ENCODE data around the gene SCD5. TPM values are rescaled to one million over a fixed set of nuclear protein-coding genes. Genes with fewer than 3 reads are reported as not detected.

The SCD5 gene
- total and polyA plus RNA-seq, 2 experiments from 2014 or later: 0.79 to 1.6 TPM

DNA sequence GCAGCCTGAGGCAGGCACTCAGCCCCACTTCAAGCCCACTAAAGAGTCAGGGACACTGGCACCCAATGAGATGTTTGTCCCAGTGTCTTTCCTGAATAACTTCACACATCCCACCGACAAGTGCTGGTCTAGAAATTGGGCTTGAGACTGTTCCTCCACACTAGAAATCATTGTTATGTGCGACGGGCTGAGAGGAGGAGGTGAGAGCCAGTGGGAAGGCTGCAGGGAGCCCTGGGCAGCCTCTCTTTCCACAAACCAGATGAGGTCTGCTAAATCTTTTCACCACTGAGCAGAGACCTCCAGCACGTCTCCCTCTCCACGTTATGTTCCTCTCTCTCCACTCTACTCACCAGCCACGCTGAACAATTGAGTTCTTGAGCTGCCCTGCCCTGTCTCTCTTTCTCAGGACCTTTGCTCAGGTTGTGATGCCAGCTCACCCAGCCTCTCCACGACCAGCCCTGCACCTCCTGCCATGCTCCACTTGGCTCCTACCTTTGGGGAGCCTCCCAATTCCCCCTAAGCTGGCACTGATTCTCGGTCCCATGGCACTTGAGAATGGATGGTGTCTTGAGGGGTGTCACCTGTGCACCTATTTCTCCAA, 8.4 kb downstream of the SCD5 start:
- no peak overlapping the region for H3K27ac Mint-ChIP-seq
- Histone ChIP-seq H2AFZ (no peak overlapping the region), H3K36me3 (ENCODE audit: insufficient read depth) (no peaks in the 10 kb centered on the region), H3F3A (replicated peaks; ENCODE audit: low read depth) (no peaks in the 10 kb centered on the region), H3K4me1 (ENCODE audit: insufficient read depth) (peaks cover 14% of the 10 kb centered on the region), H3K4me2 (no peak overlapping the region), H3K27ac (ENCODE audit: low read depth) (no peak overlapping the region), H4K20me1 (replicated peaks; ENCODE audit: insufficient read depth) (peaks cover 23% of the 10 kb centered on the region; the same call in 1 of the 2 replicates), H3K79me2 (replicated peaks; ENCODE audit: insufficient read depth) (no peaks in the 10 kb centered on the region), H3K9me2 (ENCODE audit: insufficient read depth) (no peaks in the 10 kb centered on the region), H3K27me3 (ENCODE audit: insufficient read depth) (peaks cover 100% of the 10 kb centered on the region), H3K4me3 (no peak overlapping the region)
- H3K4me3 Mint-ChIP-seq: no peak overlapping the region
- TF ChIP-seq CREB1 (CRISPR knock-in tag; IDR thresholded peaks at IDR 0.05; ENCODE audit: low read depth) (no peak), EZH2phosphoT487 (IDR thresholded peaks at IDR 0.05; ENCODE audit: unreplicated experiment) (no peak), STAT1 (IDR thresholded peaks at IDR 0.05; ENCODE audit: unreplicated experiment) (no peak), JUNB (IDR thresholded peaks at IDR 0.05; ENCODE audit: unreplicated experiment) (no peak), NANOG (IDR thresholded peaks at IDR 0.05; ENCODE audit: borderline replicate concordance) (no peak), POLR2AphosphoS5 (IDR thresholded peaks at IDR 0.05; ENCODE audit: low read depth) (no peak), ZNF331 (CRISPR knock-in tag; IDR thresholded peaks at IDR 0.05; ENCODE audit: low read depth) (no peak), ZNF114 (CRISPR knock-in tag; IDR thresholded peaks at IDR 0.05) (no peak), EZH2 (IDR thresholded peaks at IDR 0.05; ENCODE audit: low read depth, unreplicated experiment) (no peak)
- TF ChIP-seq, protein P1, sequence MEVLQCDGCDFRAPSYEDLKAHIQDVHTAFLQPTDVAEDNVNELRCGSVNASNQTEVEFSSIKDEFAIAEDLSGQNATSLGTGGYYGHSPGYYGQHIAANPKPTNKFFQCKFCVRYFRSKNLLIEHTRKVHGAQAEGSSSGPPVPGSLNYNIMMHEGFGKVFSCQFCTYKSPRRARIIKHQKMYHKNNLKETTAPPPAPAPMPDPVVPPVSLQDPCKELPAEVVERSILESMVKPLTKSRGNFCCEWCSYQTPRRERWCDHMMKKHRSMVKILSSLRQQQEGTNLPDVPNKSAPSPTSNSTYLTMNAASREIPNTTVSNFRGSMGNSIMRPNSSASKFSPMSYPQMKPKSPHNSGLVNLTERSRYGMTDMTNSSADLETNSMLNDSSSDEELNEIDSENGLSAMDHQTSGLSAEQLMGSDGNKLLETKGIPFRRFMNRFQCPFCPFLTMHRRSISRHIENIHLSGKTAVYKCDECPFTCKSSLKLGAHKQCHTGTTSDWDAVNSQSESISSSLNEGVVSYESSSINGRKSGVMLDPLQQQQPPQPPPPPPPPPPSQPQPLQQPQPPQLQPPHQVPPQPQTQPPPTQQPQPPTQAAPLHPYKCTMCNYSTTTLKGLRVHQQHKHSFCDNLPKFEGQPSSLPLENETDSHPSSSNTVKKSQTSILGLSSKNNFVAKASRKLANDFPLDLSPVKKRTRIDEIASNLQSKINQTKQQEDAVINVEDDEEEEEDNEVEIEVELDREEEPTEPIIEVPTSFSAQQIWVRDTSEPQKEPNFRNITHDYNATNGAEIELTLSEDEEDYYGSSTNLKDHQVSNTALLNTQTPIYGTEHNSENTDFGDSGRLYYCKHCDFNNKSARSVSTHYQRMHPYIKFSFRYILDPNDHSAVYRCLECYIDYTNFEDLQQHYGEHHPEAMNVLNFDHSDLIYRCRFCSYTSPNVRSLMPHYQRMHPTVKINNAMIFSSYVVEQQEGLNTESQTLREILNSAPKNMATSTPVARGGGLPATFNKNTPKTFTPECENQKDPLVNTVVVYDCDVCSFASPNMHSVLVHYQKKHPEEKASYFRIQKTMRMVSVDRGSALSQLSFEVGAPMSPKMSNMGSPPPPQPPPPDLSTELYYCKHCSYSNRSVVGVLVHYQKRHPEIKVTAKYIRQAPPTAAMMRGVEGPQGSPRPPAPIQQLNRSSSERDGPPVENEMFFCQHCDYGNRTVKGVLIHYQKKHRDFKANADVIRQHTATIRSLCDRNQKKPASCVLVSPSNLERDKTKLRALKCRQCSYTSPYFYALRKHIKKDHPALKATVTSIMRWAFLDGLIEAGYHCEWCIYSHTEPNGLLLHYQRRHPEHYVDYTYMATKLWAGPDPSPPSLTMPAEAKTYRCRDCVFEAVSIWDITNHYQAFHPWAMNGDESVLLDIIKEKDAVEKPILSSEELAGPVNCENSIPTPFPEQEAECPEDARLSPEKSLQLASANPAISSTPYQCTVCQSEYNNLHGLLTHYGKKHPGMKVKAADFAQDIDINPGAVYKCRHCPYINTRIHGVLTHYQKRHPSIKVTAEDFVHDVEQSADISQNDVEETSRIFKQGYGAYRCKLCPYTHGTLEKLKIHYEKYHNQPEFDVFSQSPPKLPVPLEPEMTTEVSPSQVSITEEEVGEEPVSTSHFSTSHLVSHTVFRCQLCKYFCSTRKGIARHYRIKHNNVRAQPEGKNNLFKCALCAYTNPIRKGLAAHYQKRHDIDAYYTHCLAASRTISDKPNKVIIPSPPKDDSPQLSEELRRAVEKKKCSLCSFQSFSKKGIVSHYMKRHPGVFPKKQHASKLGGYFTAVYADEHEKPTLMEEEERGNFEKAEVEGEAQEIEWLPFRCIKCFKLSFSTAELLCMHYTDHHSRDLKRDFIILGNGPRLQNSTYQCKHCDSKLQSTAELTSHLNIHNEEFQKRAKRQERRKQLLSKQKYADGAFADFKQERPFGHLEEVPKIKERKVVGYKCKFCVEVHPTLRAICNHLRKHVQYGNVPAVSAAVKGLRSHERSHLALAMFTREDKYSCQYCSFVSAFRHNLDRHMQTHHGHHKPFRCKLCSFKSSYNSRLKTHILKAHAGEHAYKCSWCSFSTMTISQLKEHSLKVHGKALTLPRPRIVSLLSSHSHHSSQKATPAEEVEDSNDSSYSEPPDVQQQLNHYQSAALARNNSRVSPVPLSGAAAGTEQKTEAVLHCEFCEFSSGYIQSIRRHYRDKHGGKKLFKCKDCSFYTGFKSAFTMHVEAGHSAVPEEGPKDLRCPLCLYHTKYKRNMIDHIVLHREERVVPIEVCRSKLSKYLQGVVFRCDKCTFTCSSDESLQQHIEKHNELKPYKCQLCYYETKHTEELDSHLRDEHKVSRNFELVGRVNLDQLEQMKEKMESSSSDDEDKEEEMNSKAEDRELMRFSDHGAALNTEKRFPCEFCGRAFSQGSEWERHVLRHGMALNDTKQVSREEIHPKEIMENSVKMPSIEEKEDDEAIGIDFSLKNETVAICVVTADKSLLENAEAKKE (CRISPR knock-in tag; IDR thresholded peaks at IDR 0.05): no peak
- TF ChIP-seq, protein P2, sequence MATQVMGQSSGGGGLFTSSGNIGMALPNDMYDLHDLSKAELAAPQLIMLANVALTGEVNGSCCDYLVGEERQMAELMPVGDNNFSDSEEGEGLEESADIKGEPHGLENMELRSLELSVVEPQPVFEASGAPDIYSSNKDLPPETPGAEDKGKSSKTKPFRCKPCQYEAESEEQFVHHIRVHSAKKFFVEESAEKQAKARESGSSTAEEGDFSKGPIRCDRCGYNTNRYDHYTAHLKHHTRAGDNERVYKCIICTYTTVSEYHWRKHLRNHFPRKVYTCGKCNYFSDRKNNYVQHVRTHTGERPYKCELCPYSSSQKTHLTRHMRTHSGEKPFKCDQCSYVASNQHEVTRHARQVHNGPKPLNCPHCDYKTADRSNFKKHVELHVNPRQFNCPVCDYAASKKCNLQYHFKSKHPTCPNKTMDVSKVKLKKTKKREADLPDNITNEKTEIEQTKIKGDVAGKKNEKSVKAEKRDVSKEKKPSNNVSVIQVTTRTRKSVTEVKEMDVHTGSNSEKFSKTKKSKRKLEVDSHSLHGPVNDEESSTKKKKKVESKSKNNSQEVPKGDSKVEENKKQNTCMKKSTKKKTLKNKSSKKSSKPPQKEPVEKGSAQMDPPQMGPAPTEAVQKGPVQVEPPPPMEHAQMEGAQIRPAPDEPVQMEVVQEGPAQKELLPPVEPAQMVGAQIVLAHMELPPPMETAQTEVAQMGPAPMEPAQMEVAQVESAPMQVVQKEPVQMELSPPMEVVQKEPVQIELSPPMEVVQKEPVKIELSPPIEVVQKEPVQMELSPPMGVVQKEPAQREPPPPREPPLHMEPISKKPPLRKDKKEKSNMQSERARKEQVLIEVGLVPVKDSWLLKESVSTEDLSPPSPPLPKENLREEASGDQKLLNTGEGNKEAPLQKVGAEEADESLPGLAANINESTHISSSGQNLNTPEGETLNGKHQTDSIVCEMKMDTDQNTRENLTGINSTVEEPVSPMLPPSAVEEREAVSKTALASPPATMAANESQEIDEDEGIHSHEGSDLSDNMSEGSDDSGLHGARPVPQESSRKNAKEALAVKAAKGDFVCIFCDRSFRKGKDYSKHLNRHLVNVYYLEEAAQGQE (IDR thresholded peaks at IDR 0.05; ENCODE audit: unreplicated experiment): no peak
- TF ChIP-seq, protein P3, sequence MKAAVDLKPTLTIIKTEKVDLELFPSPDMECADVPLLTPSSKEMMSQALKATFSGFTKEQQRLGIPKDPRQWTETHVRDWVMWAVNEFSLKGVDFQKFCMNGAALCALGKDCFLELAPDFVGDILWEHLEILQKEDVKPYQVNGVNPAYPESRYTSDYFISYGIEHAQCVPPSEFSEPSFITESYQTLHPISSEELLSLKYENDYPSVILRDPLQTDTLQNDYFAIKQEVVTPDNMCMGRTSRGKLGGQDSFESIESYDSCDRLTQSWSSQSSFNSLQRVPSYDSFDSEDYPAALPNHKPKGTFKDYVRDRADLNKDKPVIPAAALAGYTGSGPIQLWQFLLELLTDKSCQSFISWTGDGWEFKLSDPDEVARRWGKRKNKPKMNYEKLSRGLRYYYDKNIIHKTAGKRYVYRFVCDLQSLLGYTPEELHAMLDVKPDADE (IDR thresholded peaks at IDR 0.05): no peak
- TF ChIP-seq, protein P4, sequence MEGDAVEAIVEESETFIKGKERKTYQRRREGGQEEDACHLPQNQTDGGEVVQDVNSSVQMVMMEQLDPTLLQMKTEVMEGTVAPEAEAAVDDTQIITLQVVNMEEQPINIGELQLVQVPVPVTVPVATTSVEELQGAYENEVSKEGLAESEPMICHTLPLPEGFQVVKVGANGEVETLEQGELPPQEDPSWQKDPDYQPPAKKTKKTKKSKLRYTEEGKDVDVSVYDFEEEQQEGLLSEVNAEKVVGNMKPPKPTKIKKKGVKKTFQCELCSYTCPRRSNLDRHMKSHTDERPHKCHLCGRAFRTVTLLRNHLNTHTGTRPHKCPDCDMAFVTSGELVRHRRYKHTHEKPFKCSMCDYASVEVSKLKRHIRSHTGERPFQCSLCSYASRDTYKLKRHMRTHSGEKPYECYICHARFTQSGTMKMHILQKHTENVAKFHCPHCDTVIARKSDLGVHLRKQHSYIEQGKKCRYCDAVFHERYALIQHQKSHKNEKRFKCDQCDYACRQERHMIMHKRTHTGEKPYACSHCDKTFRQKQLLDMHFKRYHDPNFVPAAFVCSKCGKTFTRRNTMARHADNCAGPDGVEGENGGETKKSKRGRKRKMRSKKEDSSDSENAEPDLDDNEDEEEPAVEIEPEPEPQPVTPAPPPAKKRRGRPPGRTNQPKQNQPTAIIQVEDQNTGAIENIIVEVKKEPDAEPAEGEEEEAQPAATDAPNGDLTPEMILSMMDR (conservative IDR thresholded peaks at IDR 0.05; ENCODE audit: low read depth in 2 of 2): no peak
- 0 out of 3 replicates have a peak, but pooled peaks cover 3% of the 10 kb centered on the region for H3K36me3 Mint-ChIP-seq (ENCODE audit: low read depth)
- H3K27me3 Mint-ChIP-seq (ENCODE audit: insufficient read depth, low read depth, poor library complexity): peaks cover 100% of the 10 kb centered on the region
- ATAC-seq (no peak), DNase-seq (ENCODE audit: low spot score) (no peak)
- peaks cover 10% of the 10 kb centered on the region for H3K4me1 Mint-ChIP-seq
- no peaks in the 10 kb centered on the region; the same call in 2 of the 3 replicates for H3K9me3 Mint-ChIP-seq

Measured in GM23338 (cell line).